Adrenal gland (tissue), 19 donors: Measurements from ENCODE around the gene VRK1. TPM values are rescaled to one million over a fixed set of nuclear protein-coding genes. Genes with fewer than 3 reads are reported as not detected.

ENCODE experiments used
- DNase-seq, 7 donors: peaks; one replicate each; pipeline ENCODE4 v3.0.0-alpha.2; 2019 to 2020
- H3K27ac ChIP-seq, 5 donors: fragments of 200-600 bp; sonication (generic) in 4 of 5; 1 replicate in 3 of 5; 2 replicates in 2 of 5; pipeline versions ENCODE4 v1.5.1 to v1.8.0; 2016 to 2020; ENCODE audit warnings: mild to moderate bottlenecking in 1 of 5
- H3K27me3 ChIP-seq: fragments of 200-600 bp; 2 replicates; pipeline ENCODE4 v1.8.0; 2021
- H3K36me3 ChIP-seq, 2 donors: fragments of 200-600 bp; replicated peaks in 1 of 2; 1 replicate in 1 of 2; 2 replicates in 1 of 2; pipeline versions ENCODE4 v1.5.1 to v1.8.0; 2018 to 2022
- H3K4me1 ChIP-seq, 2 donors: fragments of 200-600 bp; replicated peaks in 1 of 2; 1 replicate in 1 of 2; 2 replicates in 1 of 2; pipeline versions ENCODE4 v1.5.1 to v1.8.0; 2018 to 2021
- H3K4me3 ChIP-seq, 4 donors: fragments of 200-600 bp; sonication (generic) in 3 of 4; one replicate each; pipeline ENCODE4 v1.5.1; 2016 to 2018
- H3K9me3 ChIP-seq, 3 donors: fragments of 200-600 bp; sonication (generic) in 1 of 3; replicated peaks in 1 of 3; 1 replicate in 2 of 3; 2 replicates in 1 of 3; pipeline versions ENCODE4 v1.5.1 to v1.8.0; 2016 to 2021
- CTCF ChIP-seq, 6 experiments: fragments of 450-650 bp in 4 of 6; fragments of 200-600 bp in 2 of 6; sonication (generic) in 1 of 6; IDR thresholded peaks; 1 replicate in 5 of 6; 2 replicates in 1 of 6; pipeline versions ENCODE4 v1.5.1 to v1.8.0; 2016 to 2021; ENCODE audit warnings: antibody characterized with exemption in 6 of 6, mild to moderate bottlenecking in 2 of 6, moderate library complexity in 1 of 6
- POLR2A ChIP-seq, 2 donors: fragments of 450-650 bp; IDR thresholded peaks; one replicate each; pipeline ENCODE4 v1.6.1; 2017; ENCODE audit warnings: antibody characterized with exemption in 2 of 2, mild to moderate bottlenecking in 2 of 2, moderate library complexity in 1 of 2
- WGBS, 4 donors: extraction: QIAGEN DNeasy Blood & Tissue Kit in 2 of 4; methylation state at CpG; one replicate each; pipeline versions ENCODE4 v1.1.5 to v1.1.7; 2013 to 2017; 5-methylcytosine and 5-hydroxymethylcytosine counted together
- intact Hi-C, 2 donors: fragments of 100-400 bp; cut with DNase I; formaldehyde crosslinking; loops; one replicate each; pipeline versions ENCODE4 v1.14.1 to v1.15.0; 2022 to 2023
- long read RNA-seq, 10 donors: library from polyadenylated mRNA in 3 of 10; unstranded in 2 of 10; stranded (forward) in 1 of 10; transcript quantifications; one replicate each; pipeline ENCODE4 v2.0.0 and lab custom pipeline, GENCODE V29; 2021 to 2026
- polyA plus RNA-seq, 3 donors: library from polyadenylated mRNA; stranded (reverse); fragments of 200-250 nt in 2 of 3; fragments of 350-450 nt in 1 of 3; fragmentation: Illumina TruSeq in 1 of 3; extraction: RNeasy Lipid Tissue Mini Kit (QIAGEN cat#74804) in 1 of 3; gene quantifications; one replicate each; pipeline ENCODE4 v1.2.3, GENCODE V29; 2013 to 2014
- total RNA-seq, 9 donors: library from RNA; depleted of rRNA in 4 of 9; stranded (reverse); fragments of >200 nt in 4 of 9; fragments of 120-200 nt in 1 of 9; fragmentation: NEBNext Ultra II Directional in 1 of 9; extraction: Animal tissue kit (Norgen Biotek cat#: 25700) in 1 of 9; gene quantifications; one replicate each; pipeline versions ENCODE4 v1.1.0 to v1.2.4, GENCODE V29; 2013 to 2023
- donor health status: healthy with polysubstance abuse.
- donor health status: Bipolar disorder and iron deficiency.
- donor health status: DM: yes; HTN: yes; CAD: no.
- donor health status: DM: no; HTN: no; CAD: no.
- donor health status: DM: no; HTN: no; CAD: no.
- donor health status: DM: yes; HTN: yes; CAD: no.

Gene VRK1, protein sequence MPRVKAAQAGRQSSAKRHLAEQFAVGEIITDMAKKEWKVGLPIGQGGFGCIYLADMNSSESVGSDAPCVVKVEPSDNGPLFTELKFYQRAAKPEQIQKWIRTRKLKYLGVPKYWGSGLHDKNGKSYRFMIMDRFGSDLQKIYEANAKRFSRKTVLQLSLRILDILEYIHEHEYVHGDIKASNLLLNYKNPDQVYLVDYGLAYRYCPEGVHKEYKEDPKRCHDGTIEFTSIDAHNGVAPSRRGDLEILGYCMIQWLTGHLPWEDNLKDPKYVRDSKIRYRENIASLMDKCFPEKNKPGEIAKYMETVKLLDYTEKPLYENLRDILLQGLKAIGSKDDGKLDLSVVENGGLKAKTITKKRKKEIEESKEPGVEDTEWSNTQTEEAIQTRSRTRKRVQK
- total RNA-seq (10 to 100 TPM in 3 of 9 donors, 1 to 10 TPM in 6; 2.9 to 25.5 (median 7.2) TPM), polyA plus RNA-seq (1 to 10 TPM; 5.6 to 7.7 (median 6.8) TPM)
- long read RNA-seq, donor 1, partial matches to known transcripts: 0 of 2 reads
- long read RNA-seq, donor 1, other reads (novel, unspliced or antisense): 0 of 2 reads
- long read RNA-seq, donor 2, partial matches to known transcripts: 0 of 1 reads
- long read RNA-seq, donor 2, other reads (novel, unspliced or antisense): 0 of 1 reads
- long read RNA-seq, donor 3, transcript VRK1-201 (13 exons, 1,745 nt): major isoform, 6 of 6 reads
- long read RNA-seq, donor 3, partial matches to known transcripts: 0 of 6 reads
- long read RNA-seq, donor 3, other reads (novel, unspliced or antisense): 0 of 6 reads
- long read RNA-seq, donor 4, transcript VRK1-201 (13 exons, 1,745 nt): major isoform, 7 of 9 reads
- long read RNA-seq, donor 4, partial matches to known transcripts: 2 of 9 reads
- long read RNA-seq, donor 4, other reads (novel, unspliced or antisense): 0 of 9 reads
- long read RNA-seq, donor 5, transcript VRK1-201 (13 exons, 1,745 nt): major isoform, 8 of 8 reads
- long read RNA-seq, donor 5, partial matches to known transcripts: 0 of 8 reads
- long read RNA-seq, donor 5, other reads (novel, unspliced or antisense): 0 of 8 reads
- long read RNA-seq, donor 6, partial matches to known transcripts: 4 of 8 reads
- long read RNA-seq, donor 6, other reads (novel, unspliced or antisense): 2 of 8 reads
- long read RNA-seq, donor 7: 0 reads
- long read RNA-seq, donor 8, transcript VRK1-201 (13 exons, 1,745 nt): major isoform, 7 of 7 reads
- long read RNA-seq, donor 8, partial matches to known transcripts: 0 of 7 reads
- long read RNA-seq, donor 8, other reads (novel, unspliced or antisense): 0 of 7 reads
- long read RNA-seq, donor 9, partial matches to known transcripts: 0 of 3 reads
- long read RNA-seq, donor 9, other reads (novel, unspliced or antisense): 0 of 3 reads
- long read RNA-seq, donor 10, partial matches to known transcripts: 0 of 3 reads
- long read RNA-seq, donor 10, other reads (novel, unspliced or antisense): 0 of 3 reads

DNA sequence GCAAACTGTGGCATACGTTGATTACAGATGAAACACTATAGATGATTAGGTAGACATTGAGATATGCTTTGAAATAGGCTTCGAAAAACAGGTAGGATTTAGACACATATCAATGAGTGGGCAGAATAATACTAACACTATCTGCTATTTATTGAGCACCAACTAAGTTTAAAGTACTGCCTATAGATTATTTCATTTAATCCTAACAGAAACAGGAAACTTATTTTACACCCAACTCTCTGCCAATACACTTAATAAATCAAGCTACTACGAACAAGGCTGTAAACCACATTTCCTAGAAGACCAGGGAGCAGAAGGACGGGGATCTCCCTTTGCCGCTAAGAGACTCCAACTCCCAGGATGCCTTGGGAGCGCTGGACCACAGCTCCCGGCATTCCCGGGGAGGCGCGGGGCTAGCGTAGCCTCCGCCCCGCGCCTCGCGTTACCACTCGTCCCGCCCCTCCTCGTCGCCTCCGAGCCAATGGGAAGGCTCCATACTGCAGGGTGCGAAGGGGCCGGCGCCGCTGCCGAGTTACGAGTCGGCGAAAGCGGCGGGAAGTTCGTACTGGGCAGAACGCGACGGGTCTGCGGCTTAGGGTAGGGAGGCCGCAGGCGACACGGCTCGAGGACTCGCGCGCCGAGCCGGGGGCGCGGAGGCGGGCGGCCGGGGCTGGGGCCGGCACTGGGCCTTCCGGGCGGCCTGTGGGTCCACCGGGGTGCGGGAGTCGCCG, at the start of gene VRK1:
Gene VRK1, plus strand, starts transcription at position 532 of the 731 bp plus-strand sequence. CDS start 36,090 bp downstream, outside the sequence.
- intact Hi-C loops: no loop called here
- Histone ChIP-seq H3K27me3 (no peaks in the 10 kb centered on the region), H3K4me3 (peak within 1 kb of the TSS; percentile 21 to 84 (median 53)), H3K36me3 (no peaks in the 10 kb centered on the region), H3K27ac (peak within 1 kb of the TSS in 1 of 5 donors; percentile 62), H3K9me3 (no peaks in the 10 kb centered on the region), H3K4me1 (peaks cover 8 to 9% of the 10 kb centered on the region in 2 donors)
- TF ChIP-seq CTCF (IDR thresholded peaks at IDR 0.05): no peak
- TF ChIP-seq POLR2A (IDR thresholded peaks at IDR 0.05): no peak
- DNase-seq: peak; percentile 96 to 98 (median 97)
- 2 to 20% (median 4%) methylated on average over 6 to 57 of the region's 57 CpGs for WGBS, 4 donors

DNA sequence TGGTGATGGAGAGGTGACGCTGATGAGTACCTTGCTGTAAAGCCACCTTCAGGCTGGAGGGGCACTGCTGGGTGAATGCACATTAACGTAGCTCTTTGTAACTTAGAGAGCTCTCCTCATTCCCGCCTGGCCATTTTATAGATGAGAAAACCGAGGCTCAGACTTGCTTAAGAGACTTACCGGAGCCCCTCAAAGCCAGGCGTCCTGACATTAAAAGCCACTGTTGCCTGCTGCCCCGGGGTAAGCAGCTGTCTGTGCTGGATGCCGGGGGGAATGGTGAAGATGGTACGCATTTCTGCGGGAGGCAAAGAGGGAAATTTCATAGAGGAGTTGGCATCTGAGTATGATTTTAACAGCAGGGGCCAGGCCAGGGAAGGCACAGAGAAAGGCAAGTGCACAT, 49.6 kb upstream of the VRK1 start:
- DNase-seq: peak in 1 of 7 donors; percentile 39
- Histone ChIP-seq H3K27me3 (no peaks in the 10 kb centered on the region), H3K9me3 (no peaks in the 10 kb centered on the region), H3K36me3 (no peaks in the 10 kb centered on the region), H3K4me1 (no peaks in the 10 kb centered on the region), H3K4me3 (no peak overlapping the region), H3K27ac (no peak overlapping the region)
- TF ChIP-seq CTCF (IDR thresholded peaks at IDR 0.05): no peak
- no peak for TF ChIP-seq POLR2A (IDR thresholded peaks at IDR 0.05)
- WGBS, 4 donors: 80 to 86% (median 85%) methylated on average over 8 to 10 of the region's 10 CpGs
- intact Hi-C loops: loop anchor here in 1 of 2 donors (10.0 kb wide), 1 partner anchor 173 kb away; no protein-coding TSS in a partner anchor

GRCh38 chr14:96748362-96748761, 48.8 kb upstream of the VRK1 start:
- Histone ChIP-seq H3K27ac (no peak overlapping the region), H3K4me1 (no peaks in the 10 kb centered on the region), H3K9me3 (no peaks in the 10 kb centered on the region), H3K36me3 (no peaks in the 10 kb centered on the region), H3K27me3 (no peaks in the 10 kb centered on the region), H3K4me3 (no peak overlapping the region)
- no peak for TF ChIP-seq CTCF (IDR thresholded peaks at IDR 0.05)
- TF ChIP-seq POLR2A (IDR thresholded peaks at IDR 0.05): no peak
- DNase-seq: peak in 1 of 7 donors; percentile 7
- 56 to 68% (median 63%) methylated on average over 6 of the region's 6 CpGs for WGBS, 4 donors
- intact Hi-C loops: loop anchor here in 1 of 2 donors (10.0 kb wide), 1 partner anchor 174 kb away; no protein-coding TSS in a partner anchor
